Measurements from ENCODE around the gene MGST1. TPM values are rescaled to one million over a fixed set of nuclear protein-coding genes. Genes with fewer than 3 reads are reported as not detected.
"Not testable (repeated sequence)": the region's sequence is repeated elsewhere in the genome, so short reads cannot be mapped to it uniquely, and the experiment has no call there.

MGST1 gene
- total and polyA plus RNA-seq, 2 donors, result 20.4 to 330 TPM

- H3K36me3 ChIP-seq (ENCODE audit: insufficient read depth), result peaks cover 1% of the 10 kb centered on the region
- no peak overlapping the region for H3K4me3 ChIP-seq (ENCODE audit: low read depth, low read length)
- H3K4me1 ChIP-seq (ENCODE audit: insufficient read depth), result no peaks in the 10 kb centered on the region
- no peak for DNase-seq (ENCODE audit: extremely low spot score)
- H3K27ac ChIP-seq (ENCODE audit: low read depth), result no peak overlapping the region
- 91% methylated on average over 2 of the region's 2 CpGs for WGBS
Observed at GRCh38 chr12:16369156-16369555, 21.7 kb downstream of the MGST1 start.

GRCh38 chr12:16370096-16370495 lies 22.7 kb downstream of the MGST1 start:
- peaks cover 1% of the 10 kb centered on the region for H3K36me3 ChIP-seq (ENCODE audit: insufficient read depth)
- H3K4me3 ChIP-seq (ENCODE audit: low read depth, low read length), result no peak overlapping the region
- no peak for DNase-seq (ENCODE audit: extremely low spot score)
- H3K4me1 ChIP-seq (ENCODE audit: insufficient read depth), result no peaks in the 10 kb centered on the region
- 91% methylated on average over 1 of the region's 1 CpG for WGBS
- no peak overlapping the region for H3K27ac ChIP-seq (ENCODE audit: low read depth)

- WGBS, result 90% methylated on average over 21 of the region's 21 CpGs
- H3K27ac ChIP-seq (ENCODE audit: low read depth); DNase-seq (ENCODE audit: extremely low spot score); H3K4me1 ChIP-seq (ENCODE audit: insufficient read depth); H3K4me3 ChIP-seq (ENCODE audit: low read depth, low read length); H3K36me3 ChIP-seq (ENCODE audit: insufficient read depth): not testable (repeated sequence)
Observed at GRCh38 chr12:16382652-16383312, 35.3 kb downstream of the MGST1 start.

- H3K27ac ChIP-seq (ENCODE audit: low read depth), result no peak overlapping the region
- no peaks in the 10 kb centered on the region for H3K4me1 ChIP-seq (ENCODE audit: insufficient read depth)
- no peak overlapping the region for H3K4me3 ChIP-seq (ENCODE audit: low read depth, low read length)
- no peaks in the 10 kb centered on the region for H3K36me3 ChIP-seq (ENCODE audit: insufficient read depth)
- DNase-seq (ENCODE audit: extremely low spot score), result no peak
- 85% methylated on average over 5 of the region's 5 CpGs for WGBS
Observed at GRCh38 chr12:16384732-16385131, 37.3 kb downstream of the MGST1 start.

- Histone ChIP-seq H3K27ac (ENCODE audit: low read depth) (no peak overlapping the region), H3K36me3 (ENCODE audit: insufficient read depth) (no peaks in the 10 kb centered on the region), H3K4me3 (ENCODE audit: low read depth, low read length) (no peak overlapping the region), H3K4me1 (ENCODE audit: insufficient read depth) (no peaks in the 10 kb centered on the region)
- DNase-seq (ENCODE audit: extremely low spot score), result peak; percentile 42
- WGBS, result 14% methylated on average over 13 of the region's 13 CpGs
Observed at GRCh38 chr12:16385782-16386646, 38.6 kb downstream of the MGST1 start.

GRCh38 chr12:16387919-16388318 lies 40.5 kb downstream of the MGST1 start:
- H3K4me1 ChIP-seq (ENCODE audit: insufficient read depth), result no peaks in the 10 kb centered on the region
- WGBS, result 71% methylated on average over 2 of the region's 2 CpGs
- H3K27ac ChIP-seq (ENCODE audit: low read depth), result no peak overlapping the region
- no peaks in the 10 kb centered on the region for H3K36me3 ChIP-seq (ENCODE audit: insufficient read depth)
- no peak overlapping the region for H3K4me3 ChIP-seq (ENCODE audit: low read depth, low read length)
- no peak for DNase-seq (ENCODE audit: extremely low spot score)

- Histone ChIP-seq H3K4me3 (ENCODE audit: low read depth, low read length) (no peak overlapping the region), H3K27ac (ENCODE audit: low read depth) (no peak overlapping the region), H3K4me1 (ENCODE audit: insufficient read depth) (no peaks in the 10 kb centered on the region), H3K36me3 (ENCODE audit: insufficient read depth) (no peaks in the 10 kb centered on the region)
- WGBS, result 79% methylated on average over 4 of the region's 4 CpGs
- DNase-seq (ENCODE audit: extremely low spot score), result no peak
Observed at GRCh38 chr12:16389594-16389993, 42.1 kb downstream of the MGST1 start.

GRCh38 chr12:16392846-16393535 lies 45.5 kb downstream of the MGST1 start:
- WGBS, result 77% methylated on average over 1 of the region's 1 CpG
- H3K27ac ChIP-seq (ENCODE audit: low read depth), result no peak overlapping the region
- DNase-seq (ENCODE audit: extremely low spot score), result no peak
- no peaks in the 10 kb centered on the region for H3K36me3 ChIP-seq (ENCODE audit: insufficient read depth)
- no peak overlapping the region for H3K4me3 ChIP-seq (ENCODE audit: low read depth, low read length)
- no peaks in the 10 kb centered on the region for H3K4me1 ChIP-seq (ENCODE audit: insufficient read depth)

GRCh38 chr12:16399101-16399500 lies 51.7 kb downstream of the MGST1 start:
- Histone ChIP-seq H3K4me3 (ENCODE audit: low read depth, low read length) (no peak overlapping the region), H3K27ac (ENCODE audit: low read depth) (no peak overlapping the region), H3K4me1 (ENCODE audit: insufficient read depth) (no peaks in the 10 kb centered on the region), H3K36me3 (ENCODE audit: insufficient read depth) (no peaks in the 10 kb centered on the region)
- DNase-seq (ENCODE audit: extremely low spot score), result no peak
- WGBS, result 88% methylated on average over 7 of the region's 7 CpGs

- H3K4me1 ChIP-seq (ENCODE audit: insufficient read depth); H3K27ac ChIP-seq (ENCODE audit: low read depth); H3K4me3 ChIP-seq (ENCODE audit: low read depth, low read length); DNase-seq (ENCODE audit: extremely low spot score); H3K36me3 ChIP-seq (ENCODE audit: insufficient read depth): not testable (repeated sequence)
- WGBS, result 66% methylated on average over 1 of the region's 1 CpG
Observed at GRCh38 chr12:16401835-16402234, 54.4 kb downstream of the MGST1 start.

GRCh38 chr12:16407346-16407745 lies 59.9 kb downstream of the MGST1 start:
- no peak for DNase-seq (ENCODE audit: extremely low spot score)
- Histone ChIP-seq H3K36me3 (ENCODE audit: insufficient read depth) (no peaks in the 10 kb centered on the region), H3K27ac (ENCODE audit: low read depth) (no peak overlapping the region), H3K4me3 (ENCODE audit: low read depth, low read length) (no peak overlapping the region), H3K4me1 (ENCODE audit: insufficient read depth) (no peaks in the 10 kb centered on the region)
- 93% methylated on average over 1 of the region's 1 CpG for WGBS
